VCaP (cell line): ENCODE results near the gene GAA.

ENCODE experiments used
- H3K27ac ChIP-seq: fragments of 450-650 bp; 2 replicates; pipeline ENCODE4 v1.5.1; 2017
- CTCF ChIP-seq: fragments of 450-650 bp; conservative IDR thresholded peaks from 2 replicates; pipeline ENCODE4 v1.5.1; 2017; ENCODE audit warnings: mild to moderate bottlenecking, moderate library complexity

The GAA gene

DNA sequence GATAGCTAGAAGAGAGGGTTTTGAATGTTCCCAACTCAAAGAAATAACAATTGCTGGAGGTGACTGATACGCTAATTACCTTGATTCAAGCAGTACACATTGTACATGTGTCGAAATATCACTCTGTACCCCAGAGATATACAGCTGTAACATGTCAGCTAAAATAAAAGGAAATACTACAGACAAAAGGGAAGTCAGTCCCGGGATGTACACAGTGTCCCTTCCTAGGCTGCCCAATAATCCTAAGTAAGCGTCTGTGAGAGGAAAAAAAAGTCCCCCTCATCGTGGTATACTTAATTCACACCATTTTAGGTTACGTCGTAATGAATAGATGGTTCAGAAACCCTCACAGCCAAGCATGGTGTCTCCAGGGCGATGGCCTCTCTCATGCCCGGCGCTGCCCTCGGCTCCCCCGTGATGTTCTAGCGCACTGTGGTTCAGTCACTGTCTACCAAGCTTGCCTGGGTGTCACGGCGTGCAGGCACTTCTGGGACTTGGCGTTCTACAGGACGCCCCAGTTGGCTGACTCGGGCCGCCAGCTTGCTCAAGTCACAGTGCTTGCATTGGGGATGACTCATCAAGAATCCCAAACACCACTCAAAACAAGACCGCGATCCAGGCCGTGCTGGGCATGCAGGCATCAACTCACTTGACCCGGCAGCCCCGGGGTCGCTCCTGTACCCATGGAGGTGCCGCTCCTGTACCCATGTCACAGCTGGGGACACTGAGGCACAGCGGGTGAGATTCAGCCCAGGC lies 37.4 kb upstream of the GAA start:
- H3K27ac ChIP-seq: peak overlapping the region; percentile 18; the same call in 1 of the 2 replicates
- TF ChIP-seq CTCF: no peak

DNA sequence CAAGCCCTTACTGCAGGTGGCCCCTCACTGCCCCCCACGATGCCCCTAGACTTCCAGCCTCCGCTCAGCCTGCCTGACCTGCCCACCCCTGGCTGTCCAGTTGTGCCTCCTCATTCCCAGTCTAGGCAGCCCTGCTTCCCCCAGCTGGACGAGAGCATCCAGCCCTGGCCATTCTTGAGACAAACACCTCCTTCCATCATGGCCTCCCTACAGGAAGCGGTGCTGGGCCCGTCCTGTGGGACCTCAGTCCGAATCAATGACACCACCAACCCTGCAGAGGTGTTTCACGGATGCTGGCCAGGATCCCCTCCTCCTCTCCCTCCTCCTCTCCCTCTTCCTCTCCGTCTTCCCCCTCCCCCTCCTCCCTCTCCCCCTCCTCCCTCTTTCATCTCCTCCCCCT lies 36.7 kb upstream of the GAA start:
- TF ChIP-seq CTCF: no peak

GRCh38 chr17:80065478-80066170 lies 35.8 kb upstream of the GAA start:
- H3K27ac ChIP-seq: peak overlapping the region; percentile 100
- TF ChIP-seq CTCF: no peak

More for the DNA sequence above, 36.7 kb upstream of the GAA start:
- H3K27ac ChIP-seq: peak overlapping the region; percentile 18; the same call in 1 of the 2 replicates

DNA sequence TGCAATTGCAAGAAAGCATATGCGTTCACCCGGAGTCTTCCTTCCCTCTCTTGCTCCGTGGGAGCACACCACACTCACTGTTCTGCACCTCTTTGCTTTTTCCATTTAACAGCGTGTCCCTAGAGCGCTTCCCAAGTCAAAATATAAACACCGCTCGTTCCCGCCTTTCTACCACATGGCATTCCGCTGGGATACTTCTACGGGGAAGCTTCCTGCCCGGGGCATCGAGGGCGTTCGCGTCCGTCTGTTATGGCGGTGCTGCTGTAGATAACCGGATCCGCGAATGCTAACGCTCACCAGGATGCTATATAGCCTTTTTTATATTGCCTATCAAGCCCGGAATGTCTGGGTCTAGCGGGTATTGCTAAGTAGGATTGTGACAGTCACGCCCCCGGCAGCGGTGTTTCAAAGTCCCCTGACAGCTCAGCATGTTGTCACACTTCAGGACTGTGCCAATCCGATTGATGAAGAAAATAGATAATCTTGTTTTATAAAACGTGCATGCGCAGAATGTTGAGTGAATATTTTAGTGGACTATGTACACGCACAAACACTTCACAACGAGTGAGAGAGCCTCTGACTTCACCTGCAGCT lies 33.9 kb upstream of the GAA start:
- peak overlapping the region; percentile 100 for H3K27ac ChIP-seq
- TF ChIP-seq CTCF: no peak

DNA sequence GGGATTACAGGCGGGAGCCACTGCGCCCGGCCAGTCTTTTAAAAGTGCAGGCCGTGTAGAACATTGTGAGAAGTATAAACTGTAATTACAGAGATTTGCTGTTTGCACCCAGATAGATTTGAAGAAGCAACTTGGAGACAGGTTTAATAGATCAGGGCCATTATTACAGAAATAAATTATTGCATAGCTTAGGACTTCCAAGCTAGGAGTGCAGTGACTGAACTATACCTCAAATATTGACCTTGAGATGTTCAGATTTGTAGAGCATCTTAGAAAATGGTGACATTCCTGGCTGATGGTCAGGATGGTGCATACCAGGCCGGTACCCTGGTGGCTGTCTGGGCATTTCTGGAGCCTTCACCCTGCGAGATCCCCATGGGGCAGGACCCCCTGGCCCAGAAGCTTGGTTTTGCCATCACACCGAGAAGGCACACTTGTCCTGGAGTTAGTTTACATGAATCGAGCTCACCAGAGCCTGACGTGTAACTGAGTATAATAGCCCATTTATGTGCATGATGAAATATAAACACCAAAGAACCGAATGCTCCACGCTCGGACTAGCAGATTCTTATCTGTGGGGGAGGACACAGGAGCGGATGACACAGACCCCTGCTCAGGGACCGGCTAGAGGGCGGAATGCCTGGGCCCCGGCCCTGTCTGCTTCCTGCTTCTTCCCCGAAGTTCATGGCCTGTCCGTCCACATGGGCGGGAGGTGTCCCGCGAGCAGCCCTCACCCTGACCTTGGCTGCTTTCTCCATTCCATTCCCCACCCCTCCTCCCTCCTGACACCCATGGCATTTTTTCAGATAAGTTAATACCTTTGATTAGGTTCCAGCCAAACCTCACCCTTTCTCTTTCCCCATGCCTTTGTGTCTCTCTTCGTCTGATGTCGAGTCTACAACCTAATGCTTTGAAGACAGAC lies 32.8 kb upstream of the GAA start:
- peak overlapping the region; percentile 100 for H3K27ac ChIP-seq
- TF ChIP-seq CTCF: no peak

- no peak for TF ChIP-seq CTCF
- peak overlapping the region; percentile 100 for H3K27ac ChIP-seq
These were observed 30.8 kb upstream of the GAA start for GRCh38 chr17:80070375-80071115.
